HG03442 (cell line): ENCODE data around the gene TSHZ1.
"Not testable (repeated sequence)": the region's sequence is repeated elsewhere in the genome, so short reads cannot be mapped to it uniquely, and the experiment has no call there.

ENCODE experiments used
- ATAC-seq: cut with Tn5 transposase; IDR thresholded peaks from one replicate; pipeline ENCODE4 v1.9.1; 2021; ENCODE audit warnings: mild to moderate bottlenecking, moderate library complexity; ENCODE audit not compliant: unreplicated experiment

The TSHZ1 gene

DNA sequence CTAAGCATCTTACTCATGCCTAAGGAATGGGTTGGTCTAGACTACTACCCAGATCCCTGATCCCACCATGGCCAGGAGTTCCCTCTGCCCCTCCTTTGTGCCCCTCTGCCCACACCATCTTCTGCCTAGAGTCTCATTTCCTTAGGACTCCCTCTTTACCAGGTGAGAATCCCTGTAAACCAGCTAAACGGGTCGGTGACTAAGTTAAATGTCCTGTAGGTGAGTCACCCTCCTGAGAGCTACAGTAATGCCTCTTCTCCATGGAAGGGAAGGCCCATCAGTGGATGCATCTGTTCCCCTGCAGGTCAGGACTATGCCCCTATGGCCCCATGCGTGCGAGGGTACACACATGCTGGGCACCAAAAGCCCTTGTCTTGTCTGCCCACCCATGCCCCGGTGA is 27.1 kb upstream of the TSHZ1 start:
- ATAC-seq: no peak

DNA sequence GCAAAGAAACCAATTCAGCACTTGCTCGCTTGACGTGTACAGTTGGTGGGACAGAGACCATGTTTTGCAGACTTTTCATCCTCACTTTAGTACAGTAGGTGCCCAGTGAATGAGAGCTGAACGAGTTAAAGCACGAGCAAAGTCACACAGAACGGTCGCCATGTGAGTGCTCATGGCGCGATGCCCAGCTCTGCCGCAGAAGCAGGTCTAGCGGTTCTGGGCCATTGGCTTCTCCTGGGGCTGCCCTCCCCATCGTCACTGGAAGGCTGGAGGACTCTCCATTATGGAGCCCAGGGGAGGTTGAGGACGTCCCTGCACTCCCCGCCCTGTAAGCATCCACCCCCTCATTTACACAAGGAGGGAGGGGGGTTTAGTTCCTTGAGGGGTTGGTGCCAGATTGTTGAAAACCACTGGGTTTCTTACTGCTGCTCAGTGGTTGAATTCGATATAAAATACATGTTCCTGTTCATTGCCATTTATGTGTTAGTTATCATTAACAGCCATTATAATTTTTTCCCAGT is 26.6 kb upstream of the TSHZ1 start:
- ATAC-seq: no peak

DNA sequence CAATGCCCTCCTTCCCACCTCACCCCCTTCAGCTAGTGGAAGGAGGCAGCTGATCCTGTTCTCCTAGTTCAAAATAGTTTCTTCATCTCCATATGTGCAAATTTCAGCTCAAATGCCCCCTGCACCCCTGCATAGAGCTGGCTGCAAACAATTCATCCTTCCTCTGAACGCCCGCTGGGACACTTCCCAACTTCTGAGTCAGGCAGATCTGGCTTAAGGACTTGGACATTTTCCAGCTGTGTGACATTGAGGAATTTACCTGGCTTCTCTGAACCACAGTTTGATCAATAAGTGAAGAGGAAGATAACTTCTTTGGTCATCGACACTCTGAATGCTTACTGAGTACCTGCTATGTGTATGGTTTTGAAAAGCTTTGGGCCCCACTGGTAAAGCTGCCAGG is 25.1 kb upstream of the TSHZ1 start:
- ATAC-seq: no peak

DNA sequence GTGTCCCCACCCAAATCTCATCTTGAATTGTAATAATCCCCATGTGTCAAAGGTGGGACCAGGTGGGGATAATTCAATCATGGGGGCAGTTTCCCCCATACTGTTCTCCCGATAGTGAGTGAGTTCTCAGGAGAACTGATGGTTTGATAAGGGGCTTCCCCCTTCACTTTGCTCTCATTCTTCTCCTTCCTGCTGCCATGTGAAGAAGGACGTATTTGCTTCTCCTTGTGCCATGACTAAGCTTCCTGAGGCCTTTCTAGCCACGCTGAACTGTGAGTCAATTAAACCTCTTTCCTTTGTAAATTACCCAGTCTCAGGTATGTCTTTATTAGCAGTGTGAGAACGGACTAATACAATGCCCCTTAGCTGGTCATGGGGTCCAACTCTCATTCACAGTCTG is 22.9 kb upstream of the TSHZ1 start:
- not testable (repeated sequence) for ATAC-seq

DNA sequence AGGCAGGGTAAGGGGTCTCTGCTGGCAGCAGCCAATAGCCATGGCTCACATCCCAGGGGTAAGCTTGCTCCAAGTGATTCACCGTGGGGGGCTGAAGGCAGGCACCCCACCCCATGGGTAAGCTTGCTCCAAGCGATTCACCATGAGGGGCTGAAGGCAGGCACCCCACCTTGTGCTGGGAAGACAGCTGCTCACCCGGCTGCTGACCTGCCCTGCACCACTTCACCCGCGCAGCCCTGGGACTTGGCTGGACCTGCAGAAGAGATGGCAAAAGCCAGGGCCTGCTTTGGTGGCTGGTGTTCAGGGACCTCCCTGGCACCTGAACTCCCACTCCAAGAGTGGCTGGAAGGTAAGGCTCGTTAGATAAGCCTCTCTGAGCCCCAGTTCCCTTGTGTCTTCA is 20.9 kb upstream of the TSHZ1 start:
- no peak for ATAC-seq

DNA sequence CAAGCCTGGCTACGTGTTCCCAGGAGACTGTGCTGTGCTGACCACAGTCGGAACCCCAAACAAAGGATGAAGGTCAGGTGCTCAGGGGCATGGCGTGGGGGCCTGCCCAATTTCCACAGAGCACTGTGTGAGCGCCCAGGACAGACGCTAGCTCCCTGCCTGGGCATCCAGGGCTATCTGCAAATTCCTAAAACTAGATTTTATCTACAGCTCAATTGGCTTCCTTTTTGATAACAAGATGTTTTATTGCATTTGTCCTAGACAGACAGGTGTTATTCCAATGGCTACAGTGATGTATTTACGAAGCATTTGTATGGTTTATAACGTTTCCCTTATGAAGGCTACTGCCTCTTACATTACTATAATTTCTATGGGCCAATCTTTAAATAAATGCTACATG is 17.7 kb upstream of the TSHZ1 start:
- ATAC-seq: no peak

DNA sequence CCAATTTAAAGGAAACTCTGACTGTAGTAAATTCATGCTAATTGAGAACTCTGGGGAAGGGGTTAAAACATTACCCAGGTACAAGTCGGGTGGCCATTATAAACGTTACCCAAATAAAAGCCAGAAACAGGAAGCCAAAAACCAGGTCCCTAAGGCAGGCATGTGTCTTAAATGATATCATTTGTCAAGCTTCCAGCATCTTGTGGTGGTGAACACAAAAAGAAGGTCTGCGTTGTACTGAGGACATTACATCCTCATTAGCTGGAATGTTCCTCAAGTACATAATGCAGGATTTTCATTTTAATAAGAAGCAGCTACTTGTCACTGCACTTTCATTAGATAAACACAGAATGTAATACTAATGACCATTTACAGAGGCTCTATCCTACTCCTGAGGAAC is 12.6 kb upstream of the TSHZ1 start:
- ATAC-seq: no peak

DNA sequence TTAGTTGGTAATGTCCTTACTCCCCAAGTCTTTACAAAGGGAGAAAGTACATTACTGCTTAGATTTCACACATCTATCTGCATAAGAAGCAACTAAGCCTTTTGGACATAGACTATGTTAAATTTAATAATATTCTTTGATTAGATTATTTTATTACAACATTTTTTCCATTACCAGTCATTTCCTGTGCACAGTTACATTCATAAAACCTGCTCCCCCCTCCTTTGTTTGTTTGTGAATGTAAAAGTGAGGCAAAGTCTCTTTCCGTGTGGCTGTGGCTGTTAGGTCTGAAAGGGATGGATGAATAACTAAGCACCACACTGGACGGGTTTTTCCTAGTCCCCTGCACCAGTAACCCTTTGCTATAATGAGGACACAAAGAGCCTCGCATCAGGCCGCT is 11.3 kb upstream of the TSHZ1 start:
- no peak for ATAC-seq

DNA sequence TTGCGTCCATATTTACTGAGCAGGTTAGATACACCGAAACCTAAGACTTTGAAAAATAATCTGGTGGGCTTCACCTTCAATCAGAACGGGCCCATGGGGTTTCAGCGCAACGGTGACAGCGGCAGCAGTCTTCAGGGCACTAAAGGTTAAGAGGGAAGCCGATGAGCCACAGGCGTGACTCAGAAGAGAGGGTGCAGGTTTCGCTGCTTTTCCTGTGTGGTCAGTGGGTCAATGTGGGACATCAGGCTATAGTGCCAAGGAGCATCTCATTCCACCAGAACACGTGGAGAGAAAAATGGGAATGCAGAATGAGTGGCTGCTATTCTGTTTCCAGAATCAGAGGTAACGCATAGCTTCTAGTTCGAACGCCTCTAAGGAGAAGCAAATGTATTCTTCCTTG is 10.5 kb upstream of the TSHZ1 start:
- no peak for ATAC-seq

DNA sequence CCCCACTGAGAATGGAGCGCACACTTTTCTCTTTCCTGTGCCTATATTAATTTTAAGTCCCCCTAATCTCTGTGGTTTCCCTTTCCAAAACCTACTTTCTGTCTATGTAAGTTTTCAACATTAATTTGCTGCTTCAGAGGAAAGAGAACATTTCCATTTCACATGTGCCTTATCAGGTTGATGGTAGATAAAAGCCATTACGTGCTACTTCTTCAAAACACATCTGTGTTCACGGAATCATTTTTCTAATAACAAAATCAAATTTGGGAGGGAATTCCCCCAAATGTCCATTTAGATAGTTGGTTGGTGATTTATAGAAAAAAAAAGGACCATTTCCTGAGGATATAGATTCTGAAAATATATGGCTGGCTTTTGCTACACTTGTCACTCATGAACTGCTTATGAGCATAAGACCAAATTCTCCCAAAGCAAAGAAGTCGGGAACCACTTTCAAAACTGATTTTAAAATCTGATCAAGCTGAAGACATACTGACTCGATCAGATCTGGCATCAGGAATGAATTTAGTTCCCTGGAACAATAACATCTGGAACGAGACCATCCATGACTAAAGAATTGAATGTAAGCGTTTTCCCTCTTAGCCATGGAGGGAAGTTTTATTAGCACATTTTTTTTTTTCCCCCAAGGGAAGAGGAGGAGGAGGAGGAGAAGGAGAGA is 9.9 kb upstream of the TSHZ1 start:
- ATAC-seq: no peak

DNA sequence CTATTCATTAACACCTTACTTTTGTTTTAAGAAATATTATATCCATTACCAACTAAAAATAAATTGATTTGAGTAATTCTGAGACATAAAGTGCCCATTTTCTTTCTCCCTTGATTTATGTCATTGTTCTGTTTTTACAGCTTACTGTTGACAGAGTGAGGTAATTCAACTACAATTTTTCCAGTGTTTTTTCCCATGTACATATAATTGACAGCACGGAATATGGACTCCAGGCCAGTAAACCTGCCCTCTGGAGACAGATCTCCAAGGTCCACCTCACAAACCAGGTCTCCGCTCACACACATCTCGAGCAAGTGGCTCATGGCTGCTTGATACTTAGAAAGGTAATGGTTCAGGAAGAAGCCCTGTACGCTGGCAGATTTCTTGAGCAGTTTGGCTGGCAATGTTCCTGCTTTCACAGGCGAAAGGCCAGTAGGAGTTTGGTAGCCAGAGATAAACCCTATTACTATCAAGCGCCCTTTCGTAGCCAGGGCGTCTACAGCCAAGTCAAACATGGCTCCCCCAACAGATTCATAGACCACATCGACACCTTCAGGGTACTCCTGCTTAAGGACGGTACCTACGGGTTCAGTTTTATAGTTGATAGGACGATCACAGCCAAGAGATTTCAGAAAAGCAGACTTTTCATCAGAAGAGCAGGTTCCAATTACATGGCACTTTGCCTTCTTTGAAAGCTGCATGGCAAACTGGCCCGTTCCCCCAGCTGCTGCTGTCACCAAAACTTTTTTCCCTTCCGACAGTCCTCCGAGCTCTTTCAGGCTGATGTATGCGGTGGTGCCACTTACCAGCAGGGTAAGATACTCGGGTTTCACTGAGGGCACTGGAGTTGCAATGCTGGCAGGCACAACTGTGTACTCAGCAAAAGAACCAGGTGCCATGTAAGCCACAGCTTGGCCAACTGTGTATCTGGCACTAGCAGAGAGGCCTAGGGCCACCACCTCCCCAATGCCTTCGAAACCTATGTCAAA is 9.0 kb upstream of the TSHZ1 start:
- ATAC-seq: no peak

DNA sequence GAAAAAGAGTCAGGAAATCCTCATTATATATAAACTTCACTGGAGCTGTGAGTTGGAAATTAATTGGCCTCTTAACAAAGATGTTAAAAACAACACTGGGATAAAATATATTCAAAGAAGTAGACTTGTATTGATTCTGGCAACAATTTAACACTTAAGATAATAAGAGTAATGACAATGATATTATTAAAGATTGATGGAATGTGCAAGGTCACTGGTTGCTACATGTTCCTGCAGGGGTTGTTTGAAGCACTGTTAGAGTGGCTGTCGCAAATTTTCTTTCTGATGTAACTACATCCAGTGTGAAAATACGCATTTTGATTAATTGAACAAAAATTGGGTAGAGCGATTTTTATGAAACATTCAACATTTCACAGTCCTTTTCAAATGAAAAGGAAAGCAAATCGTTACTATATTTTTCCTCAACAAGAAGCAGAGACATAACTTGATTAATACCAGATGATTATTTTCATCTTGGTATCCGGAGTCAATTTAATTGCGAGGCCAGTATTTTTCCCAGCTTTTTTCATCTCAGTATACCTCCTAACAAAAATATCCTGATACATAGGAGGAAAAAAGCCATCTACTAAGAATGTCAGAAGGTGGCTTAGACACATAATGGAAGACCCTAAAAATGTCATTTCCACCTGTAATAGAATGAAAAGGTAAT is 7.8 kb upstream of the TSHZ1 start:
- no peak for ATAC-seq

DNA sequence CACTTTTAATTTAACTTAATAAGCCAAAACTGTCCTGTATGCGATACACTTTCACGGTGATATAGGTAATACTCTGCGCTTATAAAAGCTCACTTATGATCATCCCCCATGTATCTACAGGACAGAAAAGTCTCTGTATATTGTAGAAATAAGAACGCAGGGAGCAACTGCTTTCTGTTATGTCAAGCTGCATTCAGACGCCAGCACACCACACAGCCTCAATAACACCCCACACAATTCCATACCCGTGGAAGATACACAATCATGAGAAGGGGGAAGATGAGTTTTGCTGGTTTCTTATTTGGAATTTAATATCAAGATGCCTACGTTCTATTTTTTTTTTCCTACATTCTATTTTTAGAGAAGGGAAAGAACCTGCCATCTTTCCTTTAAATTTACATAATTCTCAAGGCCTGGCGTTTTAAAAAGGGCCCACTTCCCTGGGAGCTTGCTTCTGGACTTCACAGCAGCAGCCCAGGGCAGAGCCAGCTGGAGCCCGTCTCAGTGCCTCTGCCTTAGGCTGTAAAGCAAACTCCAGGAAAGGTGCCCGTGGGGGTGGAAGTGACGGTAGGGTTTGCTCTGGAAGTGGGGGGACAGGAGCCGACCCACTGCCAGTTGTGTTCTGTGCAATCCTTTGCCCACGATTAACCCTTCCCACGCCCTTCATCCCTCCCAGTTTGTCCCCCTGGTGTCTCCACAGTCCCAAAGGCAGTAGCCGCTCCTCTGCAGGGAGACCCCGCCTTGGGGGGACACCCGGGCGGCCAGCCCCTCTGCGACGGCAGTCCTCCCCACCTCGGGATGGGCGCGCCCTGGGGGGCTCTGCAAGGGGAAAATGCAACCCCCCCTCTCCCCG is 7.0 kb upstream of the TSHZ1 start:
- no peak for ATAC-seq

DNA sequence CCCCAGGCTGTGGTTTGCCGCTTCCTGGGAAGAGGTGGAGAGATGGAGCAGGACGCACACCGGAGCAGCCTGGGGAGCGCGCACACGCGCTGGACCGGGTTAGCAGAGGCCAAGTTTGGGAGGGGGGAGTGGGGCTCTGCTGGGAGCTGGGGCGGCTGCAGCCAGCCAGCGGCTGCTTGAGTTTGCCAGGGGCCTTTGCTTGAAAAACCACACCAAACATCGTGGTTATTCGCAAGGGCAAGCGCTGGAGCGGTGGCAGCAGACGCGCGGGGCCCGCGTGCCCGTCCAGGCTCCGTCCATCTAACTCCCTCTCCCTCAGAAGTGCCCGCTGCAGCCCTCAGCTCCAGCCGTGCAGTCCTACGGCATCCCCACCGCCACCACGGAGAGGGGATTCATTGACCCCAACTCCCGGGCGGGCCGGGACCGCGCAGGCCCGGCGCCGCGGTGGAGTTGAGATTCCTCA is 6.3 kb upstream of the TSHZ1 start:
- no peak for ATAC-seq

DNA sequence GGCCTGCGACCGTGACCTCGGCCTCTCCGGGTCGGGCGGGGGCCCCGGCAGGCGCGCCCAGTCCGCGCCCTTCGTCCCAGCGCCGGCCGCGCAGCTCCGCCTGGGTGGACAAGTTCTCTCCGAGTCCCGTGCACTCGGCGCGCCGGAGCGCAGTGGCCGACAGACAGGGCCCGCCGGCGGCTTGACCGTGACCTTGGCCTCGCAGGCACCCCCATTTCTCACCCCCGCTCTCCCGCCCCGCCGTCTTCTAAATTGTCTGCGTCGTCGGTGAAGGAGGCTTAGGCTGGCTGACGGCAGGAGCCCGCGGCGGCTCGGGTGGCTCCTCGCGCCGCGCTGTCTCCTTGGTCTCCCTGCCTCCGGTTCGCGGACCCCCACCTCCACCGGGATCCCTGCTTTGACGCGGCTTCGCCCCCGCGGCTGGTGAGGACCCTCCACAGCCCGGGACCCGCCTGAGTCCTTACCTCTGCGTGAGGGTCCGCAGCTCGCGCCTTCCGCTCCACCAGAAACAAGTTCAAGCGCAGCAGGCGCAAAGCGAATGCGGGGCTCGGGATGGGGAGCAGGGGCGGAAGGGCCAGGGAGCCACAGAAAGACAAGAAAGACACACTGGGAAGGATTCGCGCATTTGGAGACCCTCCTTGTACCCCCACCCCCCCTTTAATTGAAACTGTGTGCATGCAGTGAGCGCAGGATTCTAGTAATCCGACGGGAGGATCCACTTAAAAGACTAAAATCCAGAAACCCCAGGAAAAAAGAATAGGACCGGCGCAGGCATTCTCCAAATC is 5.7 kb upstream of the TSHZ1 start:
- ATAC-seq: no peak

DNA sequence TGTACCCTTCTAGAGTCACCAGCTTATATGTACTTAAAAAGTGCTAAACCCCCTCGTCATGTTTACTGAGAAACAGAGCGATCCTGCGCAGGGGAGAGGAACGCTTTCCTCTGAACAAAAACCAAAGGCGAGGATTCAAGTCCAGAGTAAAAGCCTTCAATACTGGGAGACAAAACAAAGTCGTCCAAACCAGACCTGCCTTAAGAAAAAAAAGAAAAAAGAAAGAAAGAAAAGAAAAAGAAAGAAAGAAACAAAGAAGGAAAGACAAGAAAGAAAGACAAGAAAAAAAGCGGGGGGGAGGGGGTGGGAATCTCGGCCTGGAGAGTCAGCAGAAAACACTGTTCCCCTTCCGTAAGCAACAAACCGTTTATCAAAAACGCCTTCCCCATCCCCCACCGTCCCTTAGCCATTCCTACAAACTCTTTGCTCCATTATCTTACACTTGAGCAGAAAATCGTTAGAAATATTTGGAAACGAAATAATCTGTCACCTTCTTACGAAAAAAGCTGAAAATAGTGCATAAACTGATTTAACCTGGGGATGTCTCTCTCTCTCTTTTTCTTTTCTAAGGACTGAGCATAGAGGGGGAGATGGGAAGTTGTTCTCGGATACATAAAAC is 5.0 kb upstream of the TSHZ1 start:
- no peak for ATAC-seq

DNA sequence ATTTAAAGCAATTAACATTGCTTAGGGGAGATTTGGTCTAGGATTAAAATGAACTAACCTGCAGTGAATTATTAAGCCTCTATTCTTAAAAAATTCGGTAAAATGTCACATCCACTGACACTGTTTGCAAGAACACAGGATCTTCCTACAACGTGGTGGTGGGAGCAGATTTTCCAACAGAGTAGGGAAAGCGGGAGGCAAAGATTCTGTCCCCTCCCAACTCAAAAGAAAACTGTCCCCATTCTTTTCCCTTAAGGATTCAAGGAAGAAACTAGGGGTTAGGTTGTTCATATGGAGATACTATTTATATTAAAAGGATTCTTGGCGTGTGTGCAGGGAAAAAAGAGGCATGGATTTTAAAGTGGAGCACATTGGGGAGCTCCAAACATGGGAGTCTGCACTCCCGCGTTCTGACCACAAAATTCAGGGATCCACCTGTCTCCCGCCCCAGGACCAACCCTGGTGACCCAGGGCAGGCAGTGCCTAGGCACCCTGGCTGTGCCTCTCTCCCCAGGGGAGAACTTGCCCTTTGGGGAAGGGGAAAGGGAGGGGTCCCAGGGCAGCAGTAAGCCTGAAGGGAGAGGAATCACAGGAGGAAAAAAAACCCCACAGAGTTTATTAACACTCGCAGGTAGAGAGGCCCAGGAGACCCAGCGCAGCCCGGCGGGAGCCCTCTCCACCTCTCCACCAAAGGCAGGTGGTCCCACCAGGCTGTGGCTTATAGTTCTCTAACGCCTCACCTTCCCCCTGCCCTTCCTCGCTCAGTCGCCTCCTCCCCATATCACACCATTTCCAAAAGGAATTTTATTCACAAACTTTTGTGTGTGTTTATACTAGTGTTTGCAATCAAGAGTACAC is 3.9 kb upstream of the TSHZ1 start:
- ATAC-seq: no peak
